NCI-H1092 (cell line): ENCODE data around the gene ABHD18.
A peak's percentile ranks its signal among the peaks of the same experiment; 100 is the strongest.
"Not testable (repeated sequence)": the region's sequence is repeated elsewhere in the genome, so short reads cannot be mapped to it uniquely, and the experiment has no call there.

ENCODE experiments used
- DNase-seq: peaks from one replicate; lab custom pipeline; 2025; lab: John Stamatoyannopoulos, UW

ABHD18 gene

GRCh38 chr4:127993151-127993550 is 27.9 kb downstream of the ABHD18 start:
- DNase-seq = no peak

- DNase-seq = no peak
Measured at GRCh38 chr4:127995776-127996175, 30.6 kb downstream of the ABHD18 start.

GRCh38 chr4:127996521-127996920 is 31.3 kb downstream of the ABHD18 start:
- DNase-seq = not testable (repeated sequence)

- DNase-seq = no peak
Measured at GRCh38 chr4:127997534-127998388, 32.6 kb downstream of the ABHD18 start.

GRCh38 chr4:128006592-128006991 is 41.4 kb downstream of the ABHD18 start:
- DNase-seq = no peak

- DNase-seq = no peak
Measured at GRCh38 chr4:128009428-128009827, 44.2 kb downstream of the ABHD18 start.

GRCh38 chr4:128025319-128025718 is 60.1 kb downstream of the ABHD18 start:
- DNase-seq = no peak

- no peak for DNase-seq
Measured at GRCh38 chr4:128029907-128030306, 64.7 kb downstream of the ABHD18 start.

GRCh38 chr4:128031756-128032384 is 66.7 kb downstream of the ABHD18 start:
- DNase-seq = no peak

- no peak for DNase-seq
Measured at GRCh38 chr4:128039568-128039967, 74.4 kb downstream of the ABHD18 start.

- DNase-seq = not testable (repeated sequence)
Measured at GRCh38 chr4:128047019-128047418, 81.8 kb downstream of the ABHD18 start.

- DNase-seq = not testable (repeated sequence)
Measured at GRCh38 chr4:128047514-128047913, 82.3 kb downstream of the ABHD18 start.

- peak; percentile 11 for DNase-seq
Measured at GRCh38 chr4:128051229-128051628, 86.0 kb downstream of the ABHD18 start.

GRCh38 chr4:128054907-128055306 is 89.7 kb downstream of the ABHD18 start:
- DNase-seq = not testable (repeated sequence)

GRCh38 chr4:128055441-128056206 is 90.4 kb downstream of the ABHD18 start:
- not testable (repeated sequence) for DNase-seq

- no peak for DNase-seq
Measured at GRCh38 chr4:128056396-128056795, 91.2 kb downstream of the ABHD18 start.

- no peak for DNase-seq
Measured at GRCh38 chr4:128060121-128060698, 95.0 kb downstream of the ABHD18 start.

- DNase-seq = peak; percentile 95
Measured at GRCh38 chr4:128060699-128061565, 95.7 kb downstream of the ABHD18 start, which contains the start of gene LARP1B. LARP1B (plus strand) TSS chr4:128061312; CDS start chr4:128074952, 13,640 bp downstream.

- peak; percentile 55 for DNase-seq
Measured at GRCh38 chr4:128061566-128062536, 96.6 kb downstream of the ABHD18 start.

- not testable (repeated sequence) for DNase-seq
Measured at GRCh38 chr4:128066453-128066820, 101.2 kb downstream of the ABHD18 start.
